Spinal cord (tissue), 10 donors: ENCODE results near the gene MEIS3. TPM values are rescaled to one million over a fixed set of nuclear protein-coding genes. Genes with fewer than 3 reads are reported as not detected.

Experiments used
- DNase-seq, 6 donors: peaks; one replicate each; pipeline versions ENCODE4 v3.0.0 to v3.0.0-alpha.2; 2013 to 2015; ENCODE audit warnings: low spot score in 6 of 6, low read depth in 4 of 6
- H3K27ac ChIP-seq: one replicate; pipeline ENCODE4 v1.5.1; 2013; ENCODE audit warnings: low read depth, low read length, control low read depth
- H3K27me3 ChIP-seq: one replicate; pipeline ENCODE4 v1.6.1; 2013; ENCODE audit warnings: low read length; ENCODE audit not compliant: control insufficient read depth, insufficient read depth
- H3K36me3 ChIP-seq: one replicate; pipeline ENCODE4 v1.6.1; 2013; ENCODE audit warnings: low read length; ENCODE audit not compliant: control insufficient read depth, insufficient read depth
- H3K4me1 ChIP-seq: one replicate; pipeline ENCODE4 v1.6.1; 2013; ENCODE audit warnings: low read length; ENCODE audit not compliant: control insufficient read depth, insufficient read depth
- H3K4me3 ChIP-seq: one replicate; pipeline ENCODE4 v1.5.1; 2013; ENCODE audit warnings: low read depth, low read length, control low read depth
- H3K9me3 ChIP-seq: one replicate; pipeline ENCODE4 v1.6.1; 2013; ENCODE audit warnings: low read length; ENCODE audit not compliant: control insufficient read depth, insufficient read depth
- WGBS: methylation state at CpG from one replicate; pipeline ENCODE4 v1.1.5; 2013; ENCODE audit warnings: missing lambda C conversion rate; ENCODE audit not compliant: insufficient coverage; 5-methylcytosine and 5-hydroxymethylcytosine counted together
- polyA plus RNA-seq, 2 donors: library from polyadenylated mRNA; unstranded; fragments of 120-200 nt; gene quantifications; one replicate each; pipeline ENCODE4 v1.2.1, GENCODE V29; 2013; ENCODE audit not compliant: insufficient read length in 2 of 2
- total RNA-seq, 2 donors: library from RNA; depleted of rRNA in 1 of 2; stranded (reverse); fragments of 120-200 nt in 1 of 2; fragments of >200 nt in 1 of 2; gene quantifications; one replicate each; pipeline versions ENCODE4 v1.2.3 to v1.2.4, GENCODE V29; 2013 to 2014
- donor health status: healthy.

Gene MEIS3
- total and polyA plus RNA-seq, 4 donors = 35.4 to 117 (median 81.5) TPM

DNA sequence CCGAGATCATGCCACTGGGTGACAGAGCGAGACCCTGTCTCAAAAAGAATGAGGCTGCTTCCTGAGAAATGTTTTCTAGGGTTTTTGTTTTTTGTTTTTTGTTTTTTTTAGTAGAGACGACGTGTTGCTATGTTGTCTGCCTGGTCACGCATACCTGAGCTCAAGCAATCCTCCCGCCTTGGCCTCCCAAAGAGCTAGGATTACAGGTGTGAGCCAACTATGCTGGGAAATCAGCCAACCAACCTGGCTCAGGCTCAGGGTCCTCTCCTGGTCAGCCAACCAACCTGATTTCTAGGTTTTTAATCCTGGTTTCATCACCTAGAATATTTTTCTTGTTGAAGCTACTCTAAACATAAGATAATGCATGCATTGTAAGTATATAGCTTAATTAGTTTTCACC, 62.4 kb downstream of the MEIS3 start:
- Histone ChIP-seq H3K27me3 (no peaks in the 10 kb centered on the region), H3K36me3 (peaks cover 98% of the 10 kb centered on the region), H3K9me3 (no peaks in the 10 kb centered on the region), H3K4me3 (no peak overlapping the region), H3K4me1 (no peaks in the 10 kb centered on the region), H3K27ac (no peak overlapping the region)
- 98% methylated on average over 6 of the region's 6 CpGs for WGBS
- no peak for DNase-seq

- no peak overlapping the region for H3K4me3 ChIP-seq
- peaks cover 24% of the 10 kb centered on the region for H3K4me1 ChIP-seq
- no peaks in the 10 kb centered on the region for H3K9me3 ChIP-seq
- no peaks in the 10 kb centered on the region for H3K27me3 ChIP-seq
- no peak overlapping the region for H3K27ac ChIP-seq
- WGBS = 69% methylated on average over 24 of the region's 24 CpGs
- DNase-seq = no peak
- H3K36me3 ChIP-seq = peaks cover 66% of the 10 kb centered on the region
These were observed 66.0 kb downstream of the MEIS3 start for GRCh38 chr19:47353307-47353712.

Other genes with a start within 250 kb of the MEIS3 start
- 1 to 10 TPM; 2.8 to 5.3 TPM for gene BBC3, start 188.3 kb downstream of the MEIS3 start, total RNA-seq
- 10 to 100 TPM; 13.3 to 15.2 TPM for gene BBC3, start 188.3 kb downstream of the MEIS3 start, polyA plus RNA-seq
- gene CCDC9, start 163.0 kb downstream of the MEIS3 start, total RNA-seq = 1 to 10 TPM; 4.3 to 9.7 TPM
- gene CCDC9, start 163.0 kb downstream of the MEIS3 start, polyA plus RNA-seq = 10 to 100 TPM; 20.4 to 25.3 TPM
- gene INAFM1, start 144.6 kb downstream of the MEIS3 start, total RNA-seq = 1 to 10 TPM; 1.6 to 9.6 TPM
- gene INAFM1, start 144.6 kb downstream of the MEIS3 start, polyA plus RNA-seq = 10 to 100 TPM; 23.0 to 29.2 TPM
- gene C5AR1, start 109.7 kb downstream of the MEIS3 start, total RNA-seq = 1 to 10 TPM; 2.0 to 4.8 TPM
- 1 to 10 TPM; 3.0 to 3.5 TPM for gene C5AR1, start 109.7 kb downstream of the MEIS3 start, polyA plus RNA-seq
- 1 to 10 TPM in 1 of 2 donors, under 1 TPM in 1; 0.99 to 1.8 TPM for gene C5AR2, start 87.4 kb downstream of the MEIS3 start, total RNA-seq
- gene C5AR2, start 87.4 kb downstream of the MEIS3 start, polyA plus RNA-seq = under 1 TPM; 0.49 to 0.51 TPM
- gene DHX34, start 70.2 kb downstream of the MEIS3 start, total RNA-seq = 10 to 100 TPM in 1 of 2 donors, 1 to 10 TPM in 1; 7.1 to 11.1 TPM
- gene DHX34, start 70.2 kb downstream of the MEIS3 start, polyA plus RNA-seq = 10 to 100 TPM; 17.9 to 18.9 TPM
- gene SLC8A2, start 52.4 kb upstream of the MEIS3 start, total RNA-seq = 10 to 100 TPM in 1 of 2 donors, 1 to 10 TPM in 1; 3.2 to 22.9 TPM
- 10 to 100 TPM; 24.0 to 37.5 TPM for gene SLC8A2, start 52.4 kb upstream of the MEIS3 start, polyA plus RNA-seq
- gene KPTN, start 64.7 kb upstream of the MEIS3 start, total RNA-seq = 1 to 10 TPM; 7.1 to 9.8 TPM
- gene KPTN, start 64.7 kb upstream of the MEIS3 start, polyA plus RNA-seq = 10 to 100 TPM; 25.2 to 29.0 TPM
- gene NAPA, start 95.5 kb upstream of the MEIS3 start, total RNA-seq = 10 to 100 TPM; 60.6 to 69.6 TPM
- 100 to 1,000 TPM; 192 to 203 TPM for gene NAPA, start 95.5 kb upstream of the MEIS3 start, polyA plus RNA-seq
- gene ZNF541, start 153.6 kb upstream of the MEIS3 start, total RNA-seq = under 1 TPM; 0.22 to 0.50 TPM
- under 1 TPM; 0.41 to 0.59 TPM for gene ZNF541, start 153.6 kb upstream of the MEIS3 start, polyA plus RNA-seq
- gene BICRA, start 189.6 kb upstream of the MEIS3 start, total RNA-seq = 1 to 10 TPM; 2.7 to 4.7 TPM
- gene BICRA, start 189.6 kb upstream of the MEIS3 start, polyA plus RNA-seq = 10 to 100 TPM; 19.0 to 24.4 TPM